MCF 10A (cell line): ENCODE data around the gene SLC2A11. TPM values are rescaled to one million over a fixed set of nuclear protein-coding genes. Genes with fewer than 3 reads are reported as not detected.
A peak's percentile ranks its signal among the peaks of the same experiment; 100 is the strongest.

Source experiments
- BruUV-seq: library from RNA; stranded (reverse); fragments of 400-500 nt; replicated peaks from 2 replicates; lab custom pipeline; 2021; lab: Mats Ljungman, UMichigan
- CTCF ChIA-PET: fragments of 300-600 bp; sonication (Branson Sonifier 250); formaldehyde crosslinking; extraction: SDS; loops from one replicate; lab custom pipeline; 2021; ENCODE audit warnings: antibody characterized with exemption, inconsistent platforms; lab: Yijun Ruan, JAX
- POLR2A ChIA-PET: fragments of 300-600, 350-650 bp; sonication (Branson Sonifier 250); formaldehyde crosslinking; extraction: SDS; loops from one replicate; lab custom pipeline; 2020; ENCODE audit warnings: antibody characterized with exemption, inconsistent platforms; lab: Yijun Ruan, JAX
- DNase-seq: peaks from one replicate; pipeline ENCODE4 v3.0.0-alpha.2; 2018; ENCODE audit not compliant: unreplicated experiment
- H3K27ac Mint-ChIP-seq: one replicate; pipeline ENCODE4 v1.8.0; 2022; ENCODE audit warnings: mild to moderate bottlenecking, low read depth, mixed read lengths; ENCODE audit not compliant: unreplicated experiment
- H3K27me3 Mint-ChIP-seq: one replicate; pipeline ENCODE4 v1.8.0; 2022; ENCODE audit warnings: mixed read lengths; ENCODE audit not compliant: insufficient read depth, unreplicated experiment
- H3K36me3 Mint-ChIP-seq: one replicate; pipeline ENCODE4 v1.8.0; 2022; ENCODE audit warnings: mild to moderate bottlenecking, moderate library complexity, mixed read lengths; ENCODE audit not compliant: insufficient read depth, unreplicated experiment
- H3K4me1 Mint-ChIP-seq: one replicate; pipeline ENCODE4 v1.8.0; 2022; ENCODE audit warnings: mixed read lengths; ENCODE audit not compliant: insufficient read depth, unreplicated experiment
- H3K4me3 Mint-ChIP-seq: one replicate; pipeline ENCODE4 v1.8.0; 2022; ENCODE audit warnings: mild to moderate bottlenecking, moderate library complexity, mixed read lengths; ENCODE audit not compliant: unreplicated experiment
- H3K9me3 Mint-ChIP-seq: one replicate; pipeline ENCODE4 v1.8.0; 2022; ENCODE audit warnings: mixed read lengths; ENCODE audit not compliant: unreplicated experiment
- CTCF ChIP-seq: fragments of 200-600 bp; IDR thresholded peaks from one replicate; pipeline ENCODE4 v1.8.0; 2022; ENCODE audit warnings: antibody characterized with exemption, mild to moderate bottlenecking; ENCODE audit not compliant: unreplicated experiment
- intact Hi-C: fragments of 100-400 bp; cut with micrococcal nuclease; formaldehyde crosslinking; loops from 2 replicates; pipeline ENCODE4 v1.14.1; 2022
- total RNA-seq: library from RNA; stranded (reverse); gene quantifications from 2 replicates; pipeline ENCODE4 v1.2.3, GENCODE V29; 2022

Gene SLC2A11
- total RNA-seq, 1 experiment from 2014 or later: 9.6 TPM

- ChIA-PET POLR2A (interaction anchor here (0.9 kb wide), 1 partner anchor 17 kb away, joined by 6 read pairs; no protein-coding TSS in a partner anchor), CTCF (interaction anchor here (0.6 kb wide), 2 partner anchors 8 to 393 kb away, joined by 3 to 4 read pairs; no protein-coding TSS in a partner anchor)
- BruUV-seq: no TSS peak
- no peak for TF ChIP-seq CTCF
- no peaks in the 10 kb centered on the region for H3K27me3 Mint-ChIP-seq
- DNase-seq: no peak
- intact Hi-C loops: no loop called here
- H3K9me3 Mint-ChIP-seq: peaks cover 7% of the 10 kb centered on the region
- no peak overlapping the region for H3K27ac Mint-ChIP-seq
- peak overlapping the region; percentile 89 for H3K4me3 Mint-ChIP-seq
- H3K4me1 Mint-ChIP-seq: peaks cover 11% of the 10 kb centered on the region
- peaks cover 42% of the 10 kb centered on the region for H3K36me3 Mint-ChIP-seq
These were observed 38.5 kb downstream of the SLC2A11 start for GRCh38 chr22:23896166-23896522.

- peak overlapping the region; percentile 39 for H3K27ac Mint-ChIP-seq
- peaks cover 11% of the 10 kb centered on the region for H3K4me1 Mint-ChIP-seq
- peaks cover 7% of the 10 kb centered on the region for H3K9me3 Mint-ChIP-seq
- DNase-seq: no peak
- peaks cover 42% of the 10 kb centered on the region for H3K36me3 Mint-ChIP-seq
- no peak for TF ChIP-seq CTCF
- no peaks in the 10 kb centered on the region for H3K27me3 Mint-ChIP-seq
- intact Hi-C loops: no loop called here
- no TSS peak for BruUV-seq
- POLR2A ChIA-PET: no interaction called here
- H3K4me3 Mint-ChIP-seq: peak overlapping the region; percentile 89
- CTCF ChIA-PET: interaction anchor here (0.6 to 0.8 kb wide), 3 partner anchors 9 to 393 kb away, joined by 3 to 4 read pairs (median 4); no protein-coding TSS in a partner anchor
These were observed 39.0 kb downstream of the SLC2A11 start for GRCh38 chr22:23896523-23897186.

- Mint-ChIP-seq H3K27me3 (no peaks in the 10 kb centered on the region), H3K4me1 (peaks cover 11% of the 10 kb centered on the region), H3K4me3 (peak overlapping the region; percentile 35), H3K27ac (peak overlapping the region; percentile 39), H3K36me3 (peaks cover 37% of the 10 kb centered on the region), H3K9me3 (peaks cover 7% of the 10 kb centered on the region)
- POLR2A ChIA-PET: no interaction called here
- BruUV-seq: no TSS peak
- intact Hi-C loops: no loop called here
- DNase-seq: no peak
- CTCF ChIA-PET: interaction anchor here (0.8 kb wide), 1 partner anchor 16 kb away, joined by 4 read pairs; no protein-coding TSS in a partner anchor
- TF ChIP-seq CTCF: no peak
These were observed 39.6 kb downstream of the SLC2A11 start for GRCh38 chr22:23897320-23897719.

- Mint-ChIP-seq H3K36me3 (peaks cover 35% of the 10 kb centered on the region), H3K27ac (no peak overlapping the region), H3K4me3 (no peak overlapping the region), H3K9me3 (peaks cover 7% of the 10 kb centered on the region), H3K27me3 (no peaks in the 10 kb centered on the region), H3K4me1 (peaks cover 4% of the 10 kb centered on the region)
- intact Hi-C loops: no loop called here
- DNase-seq: no peak
- POLR2A ChIA-PET: no interaction called here
- CTCF ChIA-PET: interaction anchor here (0.6 kb wide), 1 partner anchor 48 kb away, joined by 4 read pairs; no protein-coding TSS in a partner anchor
- no TSS peak for BruUV-seq
- no peak for TF ChIP-seq CTCF
These were observed 40.6 kb downstream of the SLC2A11 start for GRCh38 chr22:23898006-23898974.
